GM18873 (cell line): ENCODE data around the gene RASSF6.
"Not testable (repeated sequence)": the region's sequence is repeated elsewhere in the genome, so short reads cannot be mapped to it uniquely, and the experiment has no call there.

Experiments used
- ATAC-seq: cut with Tn5 transposase; IDR thresholded peaks from one replicate; pipeline ENCODE4 v1.9.1; 2021; ENCODE audit warnings: mild to moderate bottlenecking, moderate library complexity, moderate number of reproducible peaks; ENCODE audit not compliant: unreplicated experiment, low FRiP score

RASSF6 gene

DNA sequence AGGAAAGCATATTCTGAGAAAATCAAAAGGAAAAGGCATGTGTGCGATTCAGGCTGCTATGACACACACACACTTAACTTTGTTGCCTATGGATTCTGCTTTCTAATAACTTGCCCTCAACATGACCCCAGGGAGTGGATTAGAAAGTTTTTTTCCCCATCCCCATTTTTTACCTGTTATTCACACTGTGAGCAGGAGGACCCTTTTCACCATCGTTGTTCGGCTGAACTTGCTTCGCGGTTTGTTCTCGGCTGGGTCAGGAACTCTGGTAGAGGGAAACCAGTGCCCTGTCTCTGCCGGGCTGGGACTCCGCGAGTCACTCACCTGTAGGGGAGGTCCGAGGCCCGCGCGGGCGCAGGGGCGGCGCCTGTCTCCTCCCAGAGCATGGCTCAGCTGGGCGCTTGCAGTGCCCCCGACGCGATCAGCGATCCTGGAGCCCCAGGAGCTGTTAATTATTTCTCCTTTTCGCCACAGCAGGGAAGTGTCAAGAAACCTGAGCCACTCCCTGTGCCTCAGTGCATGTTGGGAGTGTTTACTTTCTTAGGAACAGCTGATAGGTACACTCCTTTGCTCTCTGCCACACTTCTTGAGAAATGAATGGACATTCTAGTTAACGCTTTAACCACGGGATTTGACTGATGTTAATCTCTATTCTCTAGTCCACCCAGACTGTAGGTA, at the start of gene RASSF6:
Gene RASSF6 (minus strand): TSS at position 322 of the 678 bp plus-strand sequence. CDS start 8,641 bp downstream, outside the sequence.
- peak; percentile 84 for ATAC-seq

- ATAC-seq = no peak
These were observed 49.4 kb upstream of the RASSF6 start for GRCh38 chr4:73669410-73670183.

GRCh38 chr4:73668782-73669201, 48.6 kb upstream of the RASSF6 start:
- ATAC-seq = no peak

GRCh38 chr4:73665924-73666323, 45.7 kb upstream of the RASSF6 start:
- ATAC-seq = not testable (repeated sequence)

DNA sequence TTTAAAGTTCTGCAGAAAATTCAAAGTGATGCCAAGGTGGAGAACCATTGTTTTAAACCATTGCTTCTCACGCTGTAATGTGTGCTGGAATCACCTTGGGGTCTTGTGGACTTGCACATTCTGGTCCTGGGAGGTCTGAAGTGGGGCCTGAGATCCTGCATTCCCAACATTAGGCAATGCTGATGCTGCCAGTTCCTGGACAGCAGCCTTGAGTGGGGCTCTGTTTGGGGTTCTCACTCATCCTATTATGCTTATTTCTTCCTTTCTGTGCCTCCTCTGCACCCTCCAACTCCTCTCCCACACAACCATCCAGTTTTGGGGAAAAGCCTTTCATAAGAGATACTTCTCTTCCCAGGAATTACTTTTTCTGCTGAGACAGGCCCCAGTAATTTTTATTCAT, 44.2 kb upstream of the RASSF6 start:
- ATAC-seq = no peak

DNA sequence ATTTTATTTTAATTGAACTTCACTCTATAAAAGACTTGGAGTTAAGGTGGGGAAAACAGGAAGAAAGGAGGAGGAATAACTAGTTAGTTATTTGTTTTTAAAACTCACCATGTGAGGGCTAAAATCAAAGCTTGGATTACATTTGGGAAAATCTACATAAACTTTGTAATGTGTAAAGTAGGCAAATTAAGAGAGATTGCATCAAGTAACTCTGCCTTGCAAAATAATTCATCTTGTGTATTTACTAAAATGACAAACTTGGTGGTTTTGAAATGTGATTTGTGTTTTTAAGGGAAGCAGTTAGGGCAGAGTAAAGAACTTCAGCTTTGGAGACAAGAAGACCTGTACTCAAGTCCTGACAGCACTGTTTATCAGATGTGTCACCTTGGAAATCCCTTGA, 43.3 kb upstream of the RASSF6 start:
- ATAC-seq = no peak

DNA sequence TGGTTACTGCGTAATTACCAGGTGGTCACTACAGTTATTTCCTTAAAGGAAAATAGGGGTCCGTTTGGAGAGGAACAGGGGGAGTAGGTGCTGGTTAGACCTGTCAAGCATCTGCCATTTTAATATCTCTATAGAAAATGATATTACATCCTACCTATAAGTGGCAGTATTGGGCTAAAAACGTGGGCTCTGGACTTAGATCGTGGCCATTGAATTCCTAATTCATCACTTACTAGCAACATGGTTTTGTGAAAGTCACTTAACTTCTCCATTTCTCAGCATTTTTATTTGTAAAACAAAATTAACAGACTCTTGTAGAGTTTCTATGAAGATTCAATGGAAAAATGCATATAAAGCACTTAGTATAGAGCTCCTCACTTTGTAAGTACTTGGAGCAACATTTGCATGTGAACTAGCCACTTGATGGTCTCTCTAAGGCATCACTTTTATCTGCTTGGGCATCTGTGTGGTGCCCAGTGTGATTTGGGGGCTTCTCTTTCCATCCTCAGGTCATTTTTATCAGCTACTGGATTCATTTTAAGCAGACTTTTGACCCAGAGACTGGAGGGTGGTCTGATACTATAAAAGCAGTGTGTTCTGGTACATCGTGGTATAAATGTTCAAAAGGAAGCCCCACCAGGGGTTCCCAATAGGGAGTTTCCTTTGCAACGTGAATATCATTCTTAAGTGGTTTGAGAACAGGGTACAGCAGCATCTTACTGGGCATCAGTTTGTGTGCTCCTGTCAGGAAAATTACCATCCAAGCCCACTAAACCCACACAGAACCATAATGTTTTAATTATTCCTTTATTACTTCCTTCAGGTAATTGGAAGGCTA, 42.7 kb upstream of the RASSF6 start:
- no peak for ATAC-seq

DNA sequence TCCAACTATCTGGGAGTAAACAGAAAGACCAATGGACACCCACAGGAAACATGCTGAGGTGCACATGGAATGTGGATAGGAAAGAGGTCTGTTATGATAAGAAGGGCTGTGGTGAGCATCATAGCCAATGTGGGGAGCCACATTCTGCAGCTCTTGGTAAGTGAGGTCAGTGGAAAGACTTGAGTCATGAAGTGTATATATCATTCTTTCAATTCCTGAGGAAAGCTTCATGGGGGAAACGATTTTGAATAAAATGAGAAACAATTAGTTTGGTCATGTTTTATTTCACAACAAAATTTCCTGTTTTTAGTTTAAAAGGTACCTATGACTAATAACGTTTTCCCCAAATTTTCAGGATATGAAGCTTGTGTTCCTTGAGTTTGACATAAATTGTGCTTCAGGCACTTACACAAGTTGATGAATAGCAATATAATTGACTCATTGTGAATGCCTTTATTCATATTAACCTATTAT, 41.4 kb upstream of the RASSF6 start:
- ATAC-seq = no peak

GRCh38 chr4:73660808-73661207, 40.6 kb upstream of the RASSF6 start:
- ATAC-seq = no peak

DNA sequence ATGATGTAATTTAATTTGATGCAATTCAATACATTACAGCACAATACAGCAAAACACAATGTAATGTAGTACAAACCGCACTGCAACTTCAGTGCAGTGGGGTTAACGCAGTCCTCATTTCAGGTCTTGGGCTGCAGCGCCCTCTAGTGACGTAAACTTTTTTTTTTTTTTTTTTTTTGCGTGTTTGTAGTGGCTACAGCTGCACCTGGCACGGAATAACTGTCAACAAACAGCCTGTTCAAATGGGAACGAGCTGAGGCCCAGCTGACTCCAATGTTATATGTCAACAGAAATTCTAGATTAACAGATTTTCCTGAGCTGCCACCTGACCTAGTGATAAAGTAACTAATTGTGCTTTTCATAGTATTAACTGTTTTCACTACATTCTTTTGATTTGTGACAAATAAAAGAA, 33.5 kb upstream of the RASSF6 start:
- peak; percentile 66 for ATAC-seq

DNA sequence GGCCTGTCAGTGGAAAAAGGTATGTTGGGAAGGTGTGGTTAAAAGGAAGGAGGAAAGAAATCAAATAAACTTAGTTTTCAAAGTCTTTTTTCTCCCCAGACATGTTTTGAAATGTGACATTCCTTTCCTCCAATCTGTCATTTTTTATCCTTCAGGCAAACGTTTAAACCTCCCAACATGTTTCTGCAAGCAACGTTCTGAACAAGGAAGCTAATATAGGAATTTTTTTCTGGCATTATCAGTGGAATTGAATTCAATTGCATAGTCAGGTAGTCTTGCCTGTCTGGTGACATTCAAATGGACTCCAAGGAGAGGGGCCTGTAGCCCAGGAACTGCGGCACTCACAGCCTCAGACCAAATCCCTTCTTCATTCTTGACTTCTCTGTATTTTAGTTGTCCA, 30.0 kb upstream of the RASSF6 start:
- no peak for ATAC-seq

GRCh38 chr4:73648478-73648877, 28.2 kb upstream of the RASSF6 start:
- no peak for ATAC-seq

DNA sequence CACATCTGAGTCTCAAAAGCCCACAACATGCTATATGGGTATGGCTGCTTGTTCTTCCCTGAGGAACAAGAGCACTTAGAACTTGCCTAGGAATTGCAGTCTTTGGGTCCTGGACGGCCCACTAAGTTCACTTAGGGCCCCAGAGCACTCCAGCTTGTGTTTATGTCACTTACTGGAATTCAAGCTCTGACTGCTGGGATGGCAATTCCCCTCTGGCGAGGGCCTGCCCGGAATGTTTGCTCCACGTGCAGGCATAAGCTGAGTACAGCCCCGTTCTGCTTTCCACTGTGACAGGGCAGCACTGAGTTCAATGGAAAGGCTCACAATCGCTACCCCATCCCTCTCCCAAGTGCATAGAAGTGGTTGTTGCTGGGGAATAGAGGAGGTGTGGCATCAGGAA, 25.9 kb upstream of the RASSF6 start:
- no peak for ATAC-seq

- ATAC-seq = no peak
These were observed 11.5 kb upstream of the RASSF6 start for GRCh38 chr4:73631565-73632226.

DNA sequence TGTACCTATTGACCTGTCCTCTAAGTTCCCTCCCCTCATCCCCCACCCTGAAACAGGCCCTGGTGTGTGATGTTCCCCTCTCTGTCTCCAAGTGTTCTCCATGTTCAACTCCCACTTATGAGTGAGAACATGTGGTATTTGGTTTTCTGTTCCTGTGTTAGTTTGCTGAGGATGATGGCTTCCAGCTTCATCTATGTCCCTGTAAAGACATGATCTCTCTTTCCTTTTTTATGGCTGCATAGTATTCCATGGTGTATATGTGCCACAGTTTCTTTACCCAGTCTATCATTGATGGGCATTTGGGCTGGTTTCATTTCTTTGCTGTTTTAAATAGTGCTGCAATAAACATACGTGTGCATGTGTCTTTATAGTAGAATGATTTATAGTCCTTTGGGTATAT, 8.6 kb upstream of the RASSF6 start:
- ATAC-seq = not testable (repeated sequence)

- ATAC-seq = no peak
These were observed 1.1 kb upstream of the RASSF6 start for GRCh38 chr4:73621357-73621756.

DNA sequence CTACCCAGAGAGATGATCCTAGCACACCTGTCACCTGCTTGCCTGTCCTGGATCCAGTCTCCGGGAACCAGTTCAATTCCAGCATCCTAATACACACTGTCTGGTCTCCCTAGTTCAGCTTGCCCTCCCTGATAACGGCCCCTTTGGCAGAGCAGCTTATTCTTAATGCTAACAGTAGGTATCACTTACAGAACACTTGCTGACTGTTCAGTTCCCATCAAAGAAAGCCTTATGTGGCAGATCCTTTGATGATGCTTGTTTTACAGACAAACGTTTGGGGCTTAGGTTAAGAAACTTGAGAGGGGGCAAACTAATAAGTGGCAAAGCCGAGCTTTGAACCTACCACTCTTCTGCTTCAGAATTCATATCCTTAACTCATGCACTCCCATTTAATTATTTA, 890 bp downstream of the RASSF6 start:
- no peak for ATAC-seq

DNA sequence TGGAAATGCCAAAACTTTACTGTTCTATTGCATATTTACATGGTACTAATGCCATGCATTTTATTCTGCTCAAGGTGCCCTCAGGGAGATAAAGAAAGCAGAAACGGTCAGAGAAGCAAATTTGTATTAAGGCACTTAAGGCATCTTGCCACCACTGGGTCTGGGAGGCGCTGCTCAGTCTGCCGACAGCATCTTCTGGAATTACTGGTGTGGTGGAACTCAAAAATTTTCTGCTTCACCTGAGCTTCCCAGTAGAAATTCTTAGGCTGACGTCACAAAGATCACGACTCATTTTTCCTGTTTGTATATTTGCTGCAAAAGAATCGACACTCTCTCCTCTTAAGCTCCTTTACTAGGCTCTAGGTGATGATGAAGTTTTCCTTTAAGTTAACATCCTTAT, 3.0 kb downstream of the RASSF6 start:
- no peak for ATAC-seq

DNA sequence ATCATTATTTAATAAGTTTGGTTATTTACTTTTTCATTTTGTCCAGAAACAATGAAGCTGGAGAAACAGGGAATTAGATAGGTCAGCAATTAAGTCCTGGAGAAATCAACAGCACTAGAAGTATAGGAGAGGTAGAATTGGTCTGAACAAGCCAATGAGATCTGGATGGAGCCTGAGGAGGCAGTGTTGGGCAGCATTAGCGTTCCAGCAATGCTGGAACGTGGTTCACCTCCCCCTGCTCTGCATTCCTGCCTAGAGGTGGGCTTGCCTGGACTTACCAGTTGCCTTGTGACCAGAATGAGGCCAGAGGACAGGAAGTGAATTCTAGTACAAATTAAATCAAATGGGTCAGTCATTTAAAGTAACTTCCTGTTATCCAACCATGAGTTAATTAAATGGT, 4.6 kb downstream of the RASSF6 start:
- no peak for ATAC-seq

DNA sequence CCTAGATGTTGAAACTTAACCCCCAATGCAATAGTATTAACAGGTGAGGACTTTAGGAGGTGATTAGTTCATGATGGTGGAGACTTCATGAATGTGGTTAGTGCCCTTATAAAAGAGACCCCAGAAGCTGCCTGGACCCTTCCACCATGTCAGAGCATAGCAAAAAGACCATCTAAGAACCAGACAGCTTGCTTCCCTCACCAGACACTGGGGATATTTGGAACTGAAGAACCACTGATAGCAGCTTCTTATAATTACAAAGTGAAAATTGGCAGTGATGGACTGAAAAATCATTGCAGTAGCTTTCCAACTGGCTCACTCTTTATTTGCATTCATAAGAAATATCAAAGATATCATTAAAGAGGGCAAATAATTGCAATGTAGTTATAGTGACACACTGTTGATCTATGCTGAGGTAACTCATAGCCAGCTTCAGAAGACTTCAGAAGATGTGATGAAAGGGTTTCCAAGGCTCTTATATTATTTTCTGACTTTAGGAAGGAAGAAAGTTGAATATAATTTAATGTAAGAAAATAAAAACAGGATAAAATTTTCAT, 5.8 kb downstream of the RASSF6 start:
- ATAC-seq = no peak
